H1 (cell line): ENCODE results near the gene DVL2. TPM values are rescaled to one million over a fixed set of nuclear protein-coding genes. Genes with fewer than 3 reads are reported as not detected.

Experiments
- CHD7 ChIP-seq: fragments of 300-600 bp; sonication (generic); IDR thresholded peaks from 2 replicates; pipeline ENCODE4 v1.7.1; 2012; ENCODE audit warnings: low read length, moderate library complexity, mild to moderate bottlenecking, inconsistent platforms; ENCODE audit not compliant: insufficient replicate concordance
- RXRA ChIP-seq: IDR thresholded peaks from 2 replicates; pipeline ENCODE4 v1.6.1; 2011; ENCODE audit warnings: low read depth, mild to moderate bottlenecking, low read length, moderate library complexity; ENCODE audit not compliant: insufficient read depth
- SUZ12 ChIP-seq: fragments of 200-600 bp; sonication (generic); IDR thresholded peaks from 2 replicates; pipeline ENCODE4 v1.6.1; 2012; ENCODE audit warnings: mild to moderate bottlenecking, inconsistent platforms, low read length, moderate library complexity, mixed read lengths
- polyA plus RNA-seq, 7 experiments: library from polyadenylated mRNA; depleted of rRNA in 3 of 7; stranded (reverse) in 5 of 7; unstranded in 2 of 7; fragments of >200 nt in 5 of 7; fragments of 200-250 nt in 2 of 7; gene quantifications; 1 replicate in 5 of 7; 2 replicates in 1 of 7; 4 replicates in 1 of 7; pipeline versions ENCODE4 v1.2.1 to v1.2.3, GENCODE V29; 2011 to 2013; ENCODE audit warnings: missing spikeins in 2 of 7, mixed read lengths in 2 of 7
- total RNA-seq: library from RNA; stranded (reverse); fragmentation: NEBNext Ultra II Directional; extraction: Animal tissue kit (Norgen Biotek cat#: 25700); gene quantifications from 2 replicates; pipeline ENCODE4 v1.2.1, GENCODE V29; 2021

The DVL2 gene
- total and polyA plus RNA-seq, 2 of the 8 experiments (the other 6 are each of a cell fraction or from before 2014, with no cell fraction given) = 19.0 to 59.6 TPM

- TF ChIP-seq CHD7 = no peak
- TF ChIP-seq RXRA = no peak
- no peak for TF ChIP-seq SUZ12
Measured at GRCh38 chr17:7240375-7240774, 6.1 kb upstream of the DVL2 start (continued).
